Measurements from ENCODE around the gene FAT1. TPM values are rescaled to one million over a fixed set of nuclear protein-coding genes. Genes with fewer than 3 reads are reported as not detected.

The FAT1 gene
- total RNA-seq, 1 donor from 2014 or later, result 84.3 TPM

DNA sequence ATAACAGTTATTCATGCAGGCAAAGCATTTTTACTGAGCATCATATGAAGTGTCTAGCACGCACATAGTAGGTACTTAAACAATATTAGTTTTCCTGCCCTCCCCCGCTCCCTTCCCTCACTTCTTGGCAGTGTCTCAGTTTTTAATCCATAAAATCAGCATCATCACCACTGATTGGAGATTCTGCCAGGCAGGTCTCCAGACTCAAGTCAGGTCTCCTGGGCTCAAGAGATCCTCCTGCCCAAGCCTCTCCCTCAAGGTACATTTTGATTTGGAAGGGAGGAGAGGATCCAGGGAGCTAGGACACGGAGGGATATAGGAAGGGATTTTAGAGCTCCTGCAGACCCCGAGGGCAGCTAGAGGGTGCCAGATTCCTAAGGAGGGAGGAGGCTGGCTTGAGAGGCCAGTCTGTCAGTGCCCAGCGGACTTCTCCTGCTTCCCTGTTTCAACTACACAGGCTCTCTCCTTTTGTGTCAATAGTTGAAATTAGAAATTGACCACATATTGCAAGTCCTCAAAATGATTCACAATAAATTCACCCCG is 4.4 kb upstream of the FAT1 start:
- Histone ChIP-seq H3K27me3 (peaks cover 13% of the 10 kb centered on the region), H3K27ac (no peak overlapping the region), H3K4me1 (no peaks in the 10 kb centered on the region), H3K9me3 (no peaks in the 10 kb centered on the region), H3K4me3 (no peak overlapping the region), H3K36me3 (no peaks in the 10 kb centered on the region)
- DNase-seq (no peak), ATAC-seq (no peak)
- TF ChIP-seq, protein P1, sequence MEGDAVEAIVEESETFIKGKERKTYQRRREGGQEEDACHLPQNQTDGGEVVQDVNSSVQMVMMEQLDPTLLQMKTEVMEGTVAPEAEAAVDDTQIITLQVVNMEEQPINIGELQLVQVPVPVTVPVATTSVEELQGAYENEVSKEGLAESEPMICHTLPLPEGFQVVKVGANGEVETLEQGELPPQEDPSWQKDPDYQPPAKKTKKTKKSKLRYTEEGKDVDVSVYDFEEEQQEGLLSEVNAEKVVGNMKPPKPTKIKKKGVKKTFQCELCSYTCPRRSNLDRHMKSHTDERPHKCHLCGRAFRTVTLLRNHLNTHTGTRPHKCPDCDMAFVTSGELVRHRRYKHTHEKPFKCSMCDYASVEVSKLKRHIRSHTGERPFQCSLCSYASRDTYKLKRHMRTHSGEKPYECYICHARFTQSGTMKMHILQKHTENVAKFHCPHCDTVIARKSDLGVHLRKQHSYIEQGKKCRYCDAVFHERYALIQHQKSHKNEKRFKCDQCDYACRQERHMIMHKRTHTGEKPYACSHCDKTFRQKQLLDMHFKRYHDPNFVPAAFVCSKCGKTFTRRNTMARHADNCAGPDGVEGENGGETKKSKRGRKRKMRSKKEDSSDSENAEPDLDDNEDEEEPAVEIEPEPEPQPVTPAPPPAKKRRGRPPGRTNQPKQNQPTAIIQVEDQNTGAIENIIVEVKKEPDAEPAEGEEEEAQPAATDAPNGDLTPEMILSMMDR (IDR thresholded peaks at IDR 0.05), result no peak
- intact Hi-C loops (cut with DNase I), result no loop called here

DNA sequence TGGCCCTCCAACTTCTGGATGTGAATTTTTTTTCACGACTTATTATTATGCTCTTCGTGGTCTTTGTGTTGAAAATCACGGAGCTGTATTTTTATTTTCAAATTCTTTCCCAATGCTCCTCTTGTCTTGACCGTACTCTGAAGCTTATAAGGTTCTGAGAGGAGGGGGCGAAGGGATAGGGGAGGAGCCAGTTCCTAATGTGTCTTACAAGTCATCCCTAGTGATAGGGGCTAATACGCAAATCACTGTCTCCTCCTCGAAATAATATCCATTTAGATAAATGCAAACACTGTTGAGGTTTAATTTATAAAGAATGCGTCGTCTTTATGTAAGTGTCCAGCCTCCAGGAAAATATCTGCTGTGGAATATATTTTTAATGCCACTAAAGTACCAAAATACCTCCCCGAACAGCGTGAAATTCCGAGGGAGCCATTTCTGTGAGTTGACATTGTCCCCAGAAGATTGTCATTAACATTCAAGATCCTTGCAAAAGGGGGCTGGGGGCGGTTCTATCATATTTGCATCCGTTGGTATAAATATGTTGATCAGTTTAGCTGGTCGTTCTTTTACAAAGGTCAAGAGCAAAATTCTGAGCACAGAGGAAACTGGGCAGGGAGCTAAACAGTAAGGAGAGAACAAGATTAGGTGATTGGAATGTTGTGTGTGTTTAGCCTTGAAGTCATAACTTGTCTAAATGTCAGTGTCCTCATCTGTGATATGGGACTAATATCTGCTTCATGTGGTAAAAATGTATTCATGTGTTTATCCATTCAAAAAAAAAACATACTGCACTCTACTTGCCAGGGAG is 3.7 kb upstream of the FAT1 start:
- intact Hi-C loops (cut with DNase I), result no loop called here
- H3K27ac ChIP-seq, result peak overlapping the region; percentile 78
- TF ChIP-seq, protein P1 (IDR thresholded peaks at IDR 0.05), result no peak
- DNase-seq (no peak), ATAC-seq (no peak)
- no peaks in the 10 kb centered on the region for H3K36me3 ChIP-seq
- peak overlapping the region; percentile 71 for H3K4me3 ChIP-seq
- H3K27me3 ChIP-seq, result peaks cover 13% of the 10 kb centered on the region
- H3K9me3 ChIP-seq, result no peaks in the 10 kb centered on the region
- no peaks in the 10 kb centered on the region for H3K4me1 ChIP-seq

DNA sequence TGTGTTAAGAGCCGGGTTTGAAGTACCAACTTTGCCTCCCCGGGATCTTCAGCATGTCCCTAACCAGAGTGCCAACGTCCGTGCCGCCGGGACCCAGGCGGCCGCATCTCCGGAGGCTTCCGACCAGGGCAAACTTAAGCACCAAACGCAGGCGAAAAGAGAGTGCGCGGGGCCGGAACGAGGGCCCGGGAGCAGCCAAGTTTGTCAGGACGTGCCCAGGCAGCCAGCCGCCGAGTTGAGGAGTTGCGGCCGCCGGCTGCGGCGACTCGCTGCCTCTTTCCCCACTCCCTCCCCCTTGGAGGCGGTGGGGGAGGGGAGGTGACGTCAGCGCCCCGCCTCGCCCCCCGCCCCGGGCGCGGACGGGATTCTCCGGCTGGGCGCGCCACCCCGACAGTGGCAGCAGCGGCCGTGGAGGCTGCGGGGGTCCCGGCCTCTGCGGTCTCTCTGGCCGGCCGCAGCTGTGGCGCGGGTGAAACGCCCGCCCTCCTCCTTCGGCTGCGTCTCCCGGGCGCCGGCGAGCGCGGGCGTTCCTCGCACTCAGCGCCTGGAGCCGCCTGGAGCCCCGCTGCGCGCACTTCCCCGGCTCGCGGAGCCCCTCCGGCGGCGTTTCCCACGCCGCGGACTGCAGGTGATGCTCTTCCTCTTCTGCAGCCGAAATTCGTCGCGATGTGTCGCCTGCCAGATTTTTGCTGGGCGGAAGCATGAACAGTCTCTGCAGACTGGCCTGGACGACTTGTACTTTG is 2.9 kb upstream of the FAT1 start:
- ATAC-seq, result peak; percentile 76
- Histone ChIP-seq H3K27ac (peak overlapping the region; percentile 78), H3K4me3 (peak overlapping the region; percentile 71), H3K9me3 (no peaks in the 10 kb centered on the region), H3K27me3 (peaks cover 13% of the 10 kb centered on the region), H3K4me1 (no peaks in the 10 kb centered on the region), H3K36me3 (no peaks in the 10 kb centered on the region)
- intact Hi-C loops (cut with DNase I), result no loop called here
- TF ChIP-seq, protein P1 (IDR thresholded peaks at IDR 0.05), result no peak
- DNase-seq, result peak; percentile 85

DNA sequence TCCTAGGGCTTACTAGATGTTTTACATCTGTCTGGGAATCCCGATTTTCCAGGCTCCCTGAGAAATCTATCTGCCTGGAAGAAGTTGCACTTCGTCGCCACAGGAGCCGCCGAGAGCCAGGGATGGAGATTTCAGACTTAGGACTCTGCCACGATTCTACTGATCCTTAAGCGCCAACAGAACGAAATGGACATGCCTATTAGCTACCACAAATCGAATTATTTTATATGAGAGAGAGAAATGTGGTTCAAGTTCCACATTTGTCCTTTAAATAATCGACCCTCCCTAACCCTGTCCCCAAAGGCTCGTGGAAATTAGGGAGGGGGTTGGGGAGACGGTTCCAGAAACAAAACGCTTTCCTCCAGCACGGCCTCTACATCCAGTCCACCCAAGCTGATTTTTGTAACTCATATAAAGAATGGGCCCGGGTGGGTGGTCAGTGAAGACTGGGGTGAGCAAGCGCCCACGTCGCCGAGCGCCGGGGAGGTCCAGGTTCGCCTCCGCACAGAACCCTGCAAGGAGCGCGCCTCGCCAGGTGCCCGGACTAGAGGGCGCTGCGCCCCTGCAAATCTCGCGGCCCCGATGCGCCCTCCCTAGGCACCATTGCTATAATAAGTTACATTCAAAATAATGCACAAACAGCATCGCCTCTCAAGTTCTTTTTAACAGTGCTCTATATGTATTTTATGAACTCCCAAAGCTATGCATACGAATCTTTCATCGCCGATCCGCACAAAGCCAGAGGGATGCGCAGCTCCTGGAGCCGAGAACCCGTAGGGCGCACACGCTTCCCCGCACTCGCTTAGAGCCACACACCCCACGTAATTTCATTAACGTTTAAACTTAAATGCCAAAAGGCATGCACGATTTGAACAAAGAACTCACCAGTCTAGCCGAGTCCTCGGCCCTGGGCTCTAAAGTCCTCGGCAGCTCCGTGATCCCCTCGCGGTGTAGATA is 2.1 kb upstream of the FAT1 start:
- Histone ChIP-seq H3K4me3 (peak overlapping the region; percentile 71), H3K36me3 (no peaks in the 10 kb centered on the region), H3K4me1 (no peaks in the 10 kb centered on the region), H3K9me3 (no peaks in the 10 kb centered on the region), H3K27ac (peak overlapping the region; percentile 78), H3K27me3 (peaks cover 13% of the 10 kb centered on the region)
- TF ChIP-seq, protein P1 (IDR thresholded peaks at IDR 0.05), result peak; percentile 60
- ATAC-seq (peak; percentile 75), DNase-seq (peak; percentile 88)
- intact Hi-C loops (cut with DNase I), result no loop called here

DNA sequence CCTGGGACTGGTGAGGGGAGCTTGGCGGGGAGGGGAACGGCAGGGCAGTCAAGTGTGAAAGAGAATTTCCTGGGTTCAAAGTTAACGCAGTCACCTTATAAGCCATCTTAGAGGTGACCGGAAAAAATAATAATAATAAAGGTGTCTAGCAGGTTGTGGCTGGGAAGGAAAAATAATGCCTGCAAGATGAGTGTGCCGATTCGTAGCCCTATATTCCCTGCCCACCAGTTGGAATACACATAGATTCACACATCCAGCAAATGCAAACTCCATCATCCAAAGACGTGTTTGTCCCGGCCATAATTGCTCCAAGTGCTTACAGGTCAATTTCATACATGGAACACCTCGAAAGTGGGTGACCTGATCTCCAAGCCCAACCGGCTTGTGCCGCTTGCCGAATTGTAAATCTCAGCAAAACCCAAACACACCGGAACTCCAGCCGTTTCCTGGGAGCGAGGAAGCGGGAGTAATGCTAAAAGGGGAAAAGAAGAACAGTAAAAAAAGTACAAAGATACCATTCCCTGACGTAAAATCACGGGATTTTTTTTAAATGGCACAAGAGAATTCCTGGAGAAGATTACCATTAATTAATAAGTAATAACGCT is 1.3 kb upstream of the FAT1 start:
- H3K4me3 ChIP-seq, result peak overlapping the region; percentile 71
- DNase-seq, result no peak
- intact Hi-C loops (cut with DNase I), result no loop called here
- H3K4me1 ChIP-seq, result no peaks in the 10 kb centered on the region
- peaks cover 4% of the 10 kb centered on the region for H3K9me3 ChIP-seq
- ATAC-seq, result no peak
- H3K27ac ChIP-seq, result peak overlapping the region; percentile 71
- TF ChIP-seq, protein P1 (IDR thresholded peaks at IDR 0.05), result no peak
- H3K27me3 ChIP-seq, result peaks cover 13% of the 10 kb centered on the region
- no peaks in the 10 kb centered on the region for H3K36me3 ChIP-seq

All from upper lobe of right lung (tissue), 1 donor.